ENCODE results near the gene DNAJC18. TPM values are rescaled to one million over a fixed set of nuclear protein-coding genes. Genes with fewer than 3 reads are reported as not detected.

The DNAJC18 gene
- total and polyA plus RNA-seq, 4 donors: 4.3 to 26.4 (median 14.1) TPM

DNA sequence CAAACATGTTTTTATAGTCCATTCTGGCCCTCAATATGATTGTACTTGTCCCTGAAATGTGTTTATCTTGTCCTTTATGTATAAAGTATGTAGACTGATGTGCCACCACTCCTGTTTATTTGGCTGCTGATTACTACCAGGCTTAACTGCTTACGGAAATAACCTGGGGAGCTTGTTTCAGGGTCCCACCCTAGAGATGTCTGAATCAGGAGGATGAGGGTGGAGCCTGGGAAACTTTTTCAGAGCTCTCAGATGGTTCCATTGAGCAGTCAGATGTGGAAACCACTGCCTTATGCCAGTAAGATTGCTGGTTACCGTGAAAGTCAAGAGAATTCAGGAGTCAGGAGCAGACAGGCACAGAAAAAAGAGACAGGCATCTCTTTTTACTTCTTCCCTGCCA lies 75.4 kb downstream of the DNAJC18 start:
- Histone ChIP-seq H3K36me3 (ENCODE audit: control insufficient read depth in 1 of 2, insufficient read depth in 2 of 2, low read length in 1 of 2) (peaks cover 4 to 5% of the 10 kb centered on the region in 2 donors), H3K27ac (ENCODE audit: low read depth in 1 of 2, low read length in 2 of 2) (no peak overlapping the region), H3K9me3 (ENCODE audit: control insufficient read depth, low read length) (no peaks in the 10 kb centered on the region), H3K4me3 (ENCODE audit: low read length in 2 of 2) (no peak overlapping the region), H3K4me1 (ENCODE audit: control insufficient read depth in 1 of 2, insufficient read depth in 2 of 2, low read length in 2 of 2) (no peaks in the 10 kb centered on the region), H3K27me3 (ENCODE audit: control insufficient read depth in 1 of 2, insufficient read depth in 2 of 2, low read length in 1 of 2) (no peaks in the 10 kb centered on the region)
- no peak for ATAC-seq (ENCODE audit: low FRiP score)
- no peak for DNase-seq
- 92 to 94% methylated on average over 2 of the region's 2 CpGs for WGBS, 2 donors
- intact Hi-C loops (cut with DNase I): no loop called here

DNA sequence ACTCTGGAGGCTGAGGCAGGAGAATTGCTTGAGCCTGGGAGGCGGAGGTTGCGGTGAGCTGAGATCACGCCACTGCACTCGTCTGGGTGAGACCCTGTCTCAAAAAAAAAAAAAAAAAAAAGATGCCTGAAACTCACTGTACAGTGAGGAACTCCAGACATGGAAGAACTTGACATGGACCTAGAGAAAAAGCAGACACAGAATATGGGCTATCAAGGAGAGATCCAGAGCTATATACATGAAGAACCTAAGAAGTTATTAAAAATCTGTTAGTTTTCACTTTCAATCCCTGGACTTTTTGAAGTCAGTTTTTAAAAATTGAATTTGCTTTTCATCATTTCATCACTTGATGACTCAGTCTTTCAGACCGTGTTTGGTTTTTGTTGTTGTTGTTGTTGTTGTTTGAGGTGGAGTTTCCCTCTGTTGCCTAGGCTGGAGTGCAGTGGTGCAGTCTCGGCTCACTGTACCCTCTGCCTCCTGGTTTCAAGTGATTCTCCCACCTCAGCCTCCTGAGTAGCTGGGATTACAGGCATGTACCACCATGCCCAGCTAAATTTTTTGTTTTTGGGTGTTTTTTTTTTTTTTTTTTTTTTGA lies 77.4 kb downstream of the DNAJC18 start:
- H3K36me3 ChIP-seq (ENCODE audit: control insufficient read depth in 1 of 2, insufficient read depth in 2 of 2, low read length in 1 of 2): peaks cover 4 to 5% of the 10 kb centered on the region in 2 donors
- no peak for DNase-seq
- no peaks in the 10 kb centered on the region for H3K9me3 ChIP-seq (ENCODE audit: control insufficient read depth, low read length)

DNA sequence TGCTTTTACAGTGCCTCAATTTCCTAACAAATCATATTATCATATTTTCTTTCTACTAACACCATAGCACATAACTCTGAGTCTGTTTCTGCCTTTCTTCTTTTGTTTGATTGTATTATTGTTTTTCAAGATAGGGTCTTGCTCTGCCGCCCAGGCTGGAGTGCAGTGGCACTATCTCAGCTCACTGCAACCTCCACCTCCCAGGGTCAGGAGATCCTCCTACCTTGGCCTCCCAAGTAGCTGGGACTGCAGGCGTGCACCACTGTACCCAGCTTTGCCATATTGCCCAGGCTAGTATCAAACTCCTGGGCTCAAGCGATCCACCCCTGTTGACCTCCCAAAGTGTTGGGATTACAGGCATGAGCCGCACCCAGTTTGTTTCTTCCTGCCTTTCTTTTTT lies 78.9 kb downstream of the DNAJC18 start:
- Histone ChIP-seq H3K4me1 (ENCODE audit: control insufficient read depth in 1 of 2, insufficient read depth in 2 of 2, low read length in 2 of 2) (no peaks in the 10 kb centered on the region), H3K9me3 (ENCODE audit: control insufficient read depth, low read length) (no peaks in the 10 kb centered on the region), H3K4me3 (ENCODE audit: low read length in 2 of 2) (no peak overlapping the region), H3K36me3 (ENCODE audit: control insufficient read depth in 1 of 2, insufficient read depth in 2 of 2, low read length in 1 of 2) (peaks cover 0 to 3% of the 10 kb centered on the region in 2 donors), H3K27ac (ENCODE audit: low read depth in 1 of 2, low read length in 2 of 2) (no peak overlapping the region), H3K27me3 (ENCODE audit: control insufficient read depth in 1 of 2, insufficient read depth in 2 of 2, low read length in 1 of 2) (no peaks in the 10 kb centered on the region)
- no peak for DNase-seq
- intact Hi-C loops (cut with DNase I): no loop called here
- no peak for ATAC-seq (ENCODE audit: low FRiP score)
- 93 to 95% methylated on average over 4 of the region's 4 CpGs for WGBS, 2 donors

More for the DNA sequence above, 77.4 kb downstream of the DNAJC18 start:
- Histone ChIP-seq H3K4me1 (ENCODE audit: control insufficient read depth in 1 of 2, insufficient read depth in 2 of 2, low read length in 2 of 2) (no peaks in the 10 kb centered on the region), H3K27ac (ENCODE audit: low read depth in 1 of 2, low read length in 2 of 2) (no peak overlapping the region), H3K27me3 (ENCODE audit: control insufficient read depth in 1 of 2, insufficient read depth in 2 of 2, low read length in 1 of 2) (no peaks in the 10 kb centered on the region), H3K4me3 (ENCODE audit: low read length in 2 of 2) (no peak overlapping the region)
- 74 to 78% methylated on average over 6 of the region's 6 CpGs for WGBS, 2 donors
- intact Hi-C loops (cut with DNase I): no loop called here
- no peak for ATAC-seq (ENCODE audit: low FRiP score)

Other genes starting within 250 kb of the DNAJC18 start
- 10 to 100 TPM; 48.7 to 49.8 TPM for gene SIL1, start 241.2 kb downstream of the DNAJC18 start, total RNA-seq
- gene SIL1, start 241.2 kb downstream of the DNAJC18 start, polyA plus RNA-seq: 10 to 100 TPM; 19.4 to 58.9 TPM
- gene MATR3, start 145.8 kb downstream of the DNAJC18 start, total RNA-seq: 100 to 1,000 TPM; 183 to 194 TPM
- gene MATR3, start 145.8 kb downstream of the DNAJC18 start, polyA plus RNA-seq: 100 to 1,000 TPM; 104 to 163 TPM
- gene PAIP2, start 97.7 kb downstream of the DNAJC18 start, total RNA-seq: 10 to 100 TPM; 77.6 to 82.1 TPM
- gene PAIP2, start 97.7 kb downstream of the DNAJC18 start, polyA plus RNA-seq: 100 to 1,000 TPM; 102 to 154 TPM
- gene SLC23A1, start 56.2 kb downstream of the DNAJC18 start, total RNA-seq: not detected
- gene SLC23A1, start 56.2 kb downstream of the DNAJC18 start, polyA plus RNA-seq: 1 to 10 TPM in 1 of 2 donors, not detected in 1; 3.1 TPM
- 1 to 10 TPM; 1.3 to 3.9 TPM for gene MZB1, start 49.6 kb downstream of the DNAJC18 start, total RNA-seq
- 1 to 10 TPM in 1 of 2 donors, under 1 TPM in 1; 0.64 to 1.8 TPM for gene MZB1, start 49.6 kb downstream of the DNAJC18 start, polyA plus RNA-seq
- gene PROB1, start 44.4 kb downstream of the DNAJC18 start, total RNA-seq: 1 to 10 TPM; 2.0 to 3.0 TPM
- gene PROB1, start 44.4 kb downstream of the DNAJC18 start, polyA plus RNA-seq: under 1 TPM; 0.13 to 0.31 TPM
- gene SPATA24, start 35.4 kb downstream of the DNAJC18 start, total RNA-seq: 1 to 10 TPM; 2.2 to 3.1 TPM
- 1 to 10 TPM; 6.3 to 7.7 TPM for gene SPATA24, start 35.4 kb downstream of the DNAJC18 start, polyA plus RNA-seq
- 10 to 100 TPM; 33.2 to 51.3 TPM for gene ECSCR, start 23.2 kb upstream of the DNAJC18 start, total RNA-seq
- gene ECSCR, start 23.2 kb upstream of the DNAJC18 start, polyA plus RNA-seq: 10 to 100 TPM in 1 of 2 donors, 1 to 10 TPM in 1; 6.1 to 11.6 TPM
- gene SMIM33, start 31.5 kb upstream of the DNAJC18 start, total RNA-seq: not detected
- gene SMIM33, start 31.5 kb upstream of the DNAJC18 start, polyA plus RNA-seq: not detected
- gene STING1, start 43.2 kb upstream of the DNAJC18 start, total RNA-seq: 100 to 1,000 TPM; 111 to 151 TPM
- 100 to 1,000 TPM in 1 of 2 donors, 10 to 100 TPM in 1; 23.9 to 180 TPM for gene STING1, start 43.2 kb upstream of the DNAJC18 start, polyA plus RNA-seq
- 100 to 1,000 TPM in 1 of 2 donors, 10 to 100 TPM in 1; 96.8 to 116 TPM for gene UBE2D2, start 121.8 kb upstream of the DNAJC18 start, total RNA-seq
- 100 to 1,000 TPM in 1 of 2 donors, 10 to 100 TPM in 1; 97.9 to 102 TPM for gene UBE2D2, start 121.8 kb upstream of the DNAJC18 start, polyA plus RNA-seq
- 10 to 100 TPM; 40.0 to 75.8 TPM for gene CXXC5, start 208.8 kb upstream of the DNAJC18 start, total RNA-seq
- 10 to 100 TPM; 21.2 to 31.5 TPM for gene CXXC5, start 208.8 kb upstream of the DNAJC18 start, polyA plus RNA-seq

Data from aorta (tissue), 5 donors.